ENCODE results near the gene CAB39.

CAB39 gene

DNA sequence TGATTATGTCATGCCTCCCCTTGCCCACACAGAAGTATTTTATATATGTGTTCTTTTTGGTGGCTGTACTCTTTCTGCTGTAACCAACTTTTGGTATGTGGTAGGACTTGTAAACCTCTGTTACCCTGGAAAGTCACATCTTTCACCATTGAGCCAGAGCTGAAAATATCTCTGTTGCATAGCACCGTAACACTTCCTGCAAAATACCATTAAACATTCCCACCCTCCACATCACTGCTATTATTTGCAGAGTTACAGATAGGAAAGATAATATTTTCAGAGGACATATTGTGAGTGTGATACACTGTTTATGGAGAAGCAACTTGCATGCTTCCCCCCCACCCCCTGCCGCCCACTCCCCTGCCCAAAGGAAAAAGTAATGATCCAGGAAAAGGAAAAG, 44.8 kb downstream of the CAB39 start:
- DNase-seq (ENCODE audit: low read depth, low spot score), result no peak
- ChIA-PET POLR2A (no interaction called here), CTCF (interaction anchor here (1.0 to 1.9 kb wide), 4 partner anchors 8 to 57 kb away, joined by 3 to 6 read pairs (median 4); no protein-coding TSS in a partner anchor)
- TF ChIP-seq, protein P1, sequence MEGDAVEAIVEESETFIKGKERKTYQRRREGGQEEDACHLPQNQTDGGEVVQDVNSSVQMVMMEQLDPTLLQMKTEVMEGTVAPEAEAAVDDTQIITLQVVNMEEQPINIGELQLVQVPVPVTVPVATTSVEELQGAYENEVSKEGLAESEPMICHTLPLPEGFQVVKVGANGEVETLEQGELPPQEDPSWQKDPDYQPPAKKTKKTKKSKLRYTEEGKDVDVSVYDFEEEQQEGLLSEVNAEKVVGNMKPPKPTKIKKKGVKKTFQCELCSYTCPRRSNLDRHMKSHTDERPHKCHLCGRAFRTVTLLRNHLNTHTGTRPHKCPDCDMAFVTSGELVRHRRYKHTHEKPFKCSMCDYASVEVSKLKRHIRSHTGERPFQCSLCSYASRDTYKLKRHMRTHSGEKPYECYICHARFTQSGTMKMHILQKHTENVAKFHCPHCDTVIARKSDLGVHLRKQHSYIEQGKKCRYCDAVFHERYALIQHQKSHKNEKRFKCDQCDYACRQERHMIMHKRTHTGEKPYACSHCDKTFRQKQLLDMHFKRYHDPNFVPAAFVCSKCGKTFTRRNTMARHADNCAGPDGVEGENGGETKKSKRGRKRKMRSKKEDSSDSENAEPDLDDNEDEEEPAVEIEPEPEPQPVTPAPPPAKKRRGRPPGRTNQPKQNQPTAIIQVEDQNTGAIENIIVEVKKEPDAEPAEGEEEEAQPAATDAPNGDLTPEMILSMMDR (IDR thresholded peaks at IDR 0.05; ENCODE audit: insufficient read depth, low read length, missing control alignments), result no peak
- H3K4me3 ChIP-seq (ENCODE audit: low read depth, low read length), result no peak overlapping the region

DNA sequence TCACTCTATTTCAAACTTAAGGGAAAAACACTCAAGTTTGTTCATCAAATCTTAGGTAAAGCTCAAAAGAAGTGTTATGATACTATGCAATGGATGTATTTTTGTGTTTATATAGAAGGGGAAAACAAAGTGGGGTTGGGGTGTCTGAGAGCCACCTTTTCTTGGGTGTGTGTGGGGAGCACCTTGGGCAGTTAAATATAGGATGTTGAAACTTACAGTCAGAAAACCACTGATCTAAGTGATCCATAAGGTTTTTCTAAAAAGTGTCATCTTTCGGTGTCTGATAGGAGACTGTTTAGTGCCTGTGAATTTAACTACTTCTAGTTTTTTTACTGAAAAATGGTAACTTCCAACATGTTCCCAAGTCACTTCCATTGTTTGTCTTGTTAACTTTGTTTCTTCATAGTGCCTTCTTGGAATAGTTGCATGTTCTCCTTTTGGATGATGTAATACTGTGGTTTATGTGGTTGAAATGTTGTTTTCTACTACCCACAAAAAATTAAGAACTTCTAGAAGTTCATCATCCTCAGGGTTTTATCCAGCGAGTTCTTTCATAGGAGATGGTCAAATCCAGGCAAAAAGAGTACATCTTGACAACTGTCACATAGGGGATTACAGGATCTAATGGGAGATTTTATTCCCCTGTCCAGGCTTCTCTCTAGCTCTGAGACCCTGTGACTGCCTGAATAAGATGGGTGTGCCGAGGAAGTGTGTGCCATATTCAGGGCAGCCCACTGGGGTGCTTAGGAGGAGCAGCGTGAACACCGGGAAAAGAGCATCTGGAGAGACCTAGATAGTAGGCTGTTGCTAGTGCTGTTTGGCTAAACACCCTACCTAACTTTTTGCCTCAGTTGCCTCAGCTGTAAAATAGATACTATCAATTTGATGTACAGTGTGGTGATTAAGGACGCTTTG, 46.2 kb downstream of the CAB39 start:
- ChIA-PET CTCF (no interaction called here), POLR2A (no interaction called here)
- H3K4me3 ChIP-seq (ENCODE audit: low read depth, low read length), result no peak overlapping the region
- DNase-seq (ENCODE audit: low read depth, low spot score), result peak; percentile 83
- TF ChIP-seq, protein P1 (IDR thresholded peaks at IDR 0.05; ENCODE audit: insufficient read depth, low read length, missing control alignments), result no peak

DNA sequence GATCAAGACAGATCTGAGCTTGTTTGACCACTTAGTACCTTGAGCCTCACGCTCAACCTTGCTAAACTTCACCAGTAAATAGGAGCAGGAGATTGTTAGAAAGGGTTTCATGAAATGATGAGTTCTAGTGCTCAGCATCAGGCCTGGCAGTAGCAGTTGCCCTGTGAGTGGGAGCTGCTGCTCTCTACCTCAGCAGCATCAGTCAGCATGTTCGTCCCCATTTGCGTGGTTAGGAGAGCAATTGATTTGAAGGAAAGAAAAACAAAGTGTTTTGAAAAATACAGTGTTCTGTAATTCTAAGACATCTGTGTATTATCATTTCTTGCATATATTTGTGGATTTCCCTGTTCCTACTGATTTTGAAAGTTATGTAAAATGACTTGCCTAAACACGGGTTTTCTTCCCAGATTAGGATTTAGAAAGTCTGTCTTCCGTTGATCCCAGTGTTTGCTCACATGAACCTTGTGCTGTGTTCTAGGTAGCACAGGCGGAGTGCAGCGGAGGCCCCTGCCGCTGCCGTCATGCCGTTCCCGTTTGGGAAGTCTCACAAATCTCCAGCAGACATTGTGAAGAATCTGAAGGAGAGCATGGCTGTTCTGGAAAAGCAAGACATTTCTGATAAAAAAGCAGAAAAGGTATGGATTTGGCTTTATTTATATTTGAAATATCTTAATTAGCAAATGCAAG, 47.0 kb downstream of the CAB39 start:
- ChIA-PET POLR2A (no interaction called here), CTCF (no interaction called here)
- DNase-seq (ENCODE audit: low read depth, low spot score), result no peak
- TF ChIP-seq, protein P1 (IDR thresholded peaks at IDR 0.05; ENCODE audit: insufficient read depth, low read length, missing control alignments), result no peak
- no peak overlapping the region for H3K4me3 ChIP-seq (ENCODE audit: low read depth, low read length)

DNA sequence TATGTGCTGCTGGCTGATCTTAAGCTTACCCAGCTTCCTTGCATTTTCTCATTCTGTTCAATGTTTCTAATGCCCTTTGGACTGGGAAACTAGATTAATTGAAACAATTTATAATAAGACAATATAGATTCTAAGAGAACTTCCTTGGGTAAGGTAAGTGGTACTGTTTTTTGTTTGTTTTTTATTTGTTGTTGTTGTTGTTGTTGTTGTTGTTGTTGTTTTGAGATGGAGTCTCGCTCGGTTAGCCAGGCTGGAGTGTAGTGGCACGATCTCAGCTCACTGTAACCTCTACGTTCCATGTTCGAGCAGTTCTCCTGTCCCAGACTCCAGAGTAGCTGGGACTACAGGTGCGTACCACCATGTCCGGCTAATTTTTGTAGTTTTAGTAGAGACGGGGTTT, 49.1 kb downstream of the CAB39 start:
- no peak overlapping the region for H3K4me3 ChIP-seq (ENCODE audit: low read depth, low read length)
- CTCF ChIA-PET, result interaction anchor here (0.9 to 2.1 kb wide), 6 partner anchors 12 to 32 kb away, joined by 3 to 8 read pairs (median 3); no protein-coding TSS in a partner anchor
- POLR2A ChIA-PET, result interaction anchor here (0.6 kb wide), 1 partner anchor 15 kb away, joined by 3 read pairs; no protein-coding TSS in a partner anchor
- DNase-seq (ENCODE audit: low read depth, low spot score), result no peak
- TF ChIP-seq, protein P1 (IDR thresholded peaks at IDR 0.05; ENCODE audit: insufficient read depth, low read length, missing control alignments), result no peak

DNA sequence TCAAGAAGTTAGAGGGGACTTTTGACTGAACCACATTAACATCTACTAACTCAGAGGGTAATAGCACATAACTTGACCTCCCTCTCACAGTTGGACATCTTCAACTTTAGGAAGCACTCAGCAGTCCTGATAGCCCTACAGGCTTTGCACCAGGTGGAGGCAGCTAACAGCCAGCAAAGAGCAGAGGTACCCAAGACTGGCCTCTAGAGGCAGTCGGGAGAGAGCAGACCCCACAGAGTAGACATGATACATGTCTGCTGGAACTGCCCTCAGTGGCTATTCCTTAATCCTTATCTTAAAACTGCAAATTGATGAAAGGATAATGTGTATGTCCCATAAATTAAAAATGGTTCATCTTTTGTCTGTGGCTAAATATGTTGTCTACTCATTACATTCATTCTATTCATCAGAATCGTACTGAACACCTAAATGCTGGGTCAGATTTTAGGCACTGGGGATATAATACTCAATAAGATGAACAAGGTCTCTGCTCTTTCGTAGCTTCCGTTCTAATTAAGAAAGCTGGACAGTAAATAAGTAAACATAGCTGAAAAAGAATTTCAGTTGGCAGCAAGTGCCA, 49.8 kb downstream of the CAB39 start:
- no peak for DNase-seq (ENCODE audit: low read depth, low spot score)
- POLR2A ChIA-PET, result interaction anchor here (0.6 kb wide), 1 partner anchor 14 kb away, joined by 3 read pairs; no protein-coding TSS in a partner anchor

More for the DNA sequence above, 49.8 kb downstream of the CAB39 start:
- CTCF ChIA-PET, result interaction anchor here (0.9 to 2.1 kb wide), 7 partner anchors 11 to 44 kb away, joined by 3 to 8 read pairs (median 3); no protein-coding TSS in a partner anchor
- TF ChIP-seq, protein P1 (IDR thresholded peaks at IDR 0.05; ENCODE audit: insufficient read depth, low read length, missing control alignments), result peak; percentile 46
- H3K4me3 ChIP-seq (ENCODE audit: low read depth, low read length), result no peak overlapping the region

Data from AG04449 (cell line).